C4-2B (cell line): ENCODE measurements around the gene CALHM2.

Experiments used
- H3K27ac ChIP-seq: fragments of 450-650 bp; 2 replicates; pipeline ENCODE4 v1.5.1; 2017
- CTCF ChIP-seq: fragments of 450-650 bp; conservative IDR thresholded peaks from 2 replicates; pipeline ENCODE4 v1.5.1; 2017; ENCODE audit warnings: mild to moderate bottlenecking
- ZFX ChIP-seq: fragments of 450-650 bp; IDR thresholded peaks from 2 replicates; pipeline ENCODE4 v1.6.1; 2017

The CALHM2 gene

GRCh38 chr10:103487410-103487708, 35.2 kb upstream of the CALHM2 start:
- TF ChIP-seq CTCF = no peak
- TF ChIP-seq ZFX = no peak
- no peak overlapping the region; the same call in 1 of the 2 replicates for H3K27ac ChIP-seq

GRCh38 chr10:103486635-103487409, 34.7 kb upstream of the CALHM2 start:
- peak overlapping the region; percentile 20; the same call in 1 of the 2 replicates for H3K27ac ChIP-seq

GRCh38 chr10:103481974-103482531, 29.9 kb upstream of the CALHM2 start:
- H3K27ac ChIP-seq = no peak overlapping the region
- TF ChIP-seq ZFX (no peak), CTCF (peak; percentile 83)

GRCh38 chr10:103480521-103480920, 28.4 kb upstream of the CALHM2 start:
- H3K27ac ChIP-seq = no peak overlapping the region
- TF ChIP-seq ZFX (no peak), CTCF (no peak)

GRCh38 chr10:103479135-103479534, 27.0 kb upstream of the CALHM2 start, which contains the start of gene CALHM3:
CALHM3 (minus strand) TSS chr10:103479240; CDS start chr10:103479032, 208 bp downstream.
- no peak for TF ChIP-seq ZFX
- no peak for TF ChIP-seq CTCF
- no peak within 1 kb of the TSS for H3K27ac ChIP-seq

- TF ChIP-seq CTCF = no peak
- TF ChIP-seq ZFX = no peak
- no peak overlapping the region for H3K27ac ChIP-seq
Observed at GRCh38 chr10:103478671-103479070, 26.5 kb upstream of the CALHM2 start.

- H3K27ac ChIP-seq = no peak overlapping the region
- TF ChIP-seq CTCF (no peak), ZFX (no peak)
Observed at GRCh38 chr10:103476046-103476768, 24.0 kb upstream of the CALHM2 start.
